HepG2 (cell line): ENCODE data around the gene GNAS. TPM values are rescaled to one million over a fixed set of nuclear protein-coding genes. Genes with fewer than 3 reads are reported as not detected.

Experiments
- AKAP8 ChIP-seq: sonication (generic); formaldehyde crosslinking; IDR thresholded peaks from 2 replicates; pipeline ENCODE4 v1.5.1; 2020; ENCODE audit warnings: mild to moderate bottlenecking, missing genetic modification reagents
- DPF2 ChIP-seq: sonication (generic); formaldehyde crosslinking; IDR thresholded peaks from 2 replicates; pipeline ENCODE4 v1.4.0; 2020; ENCODE audit warnings: mild to moderate bottlenecking, low read depth, missing genetic modification reagents, borderline replicate concordance
- ETV6 ChIP-seq: sonication (generic); formaldehyde crosslinking; conservative IDR thresholded peaks from 2 replicates; pipeline ENCODE4 v1.4.0; 2020; ENCODE audit warnings: missing genetic modification reagents
- FOXO1 ChIP-seq: sonication (generic); formaldehyde crosslinking; IDR thresholded peaks from 2 replicates; pipeline ENCODE4 v1.4.0; 2020; ENCODE audit warnings: missing genetic modification reagents
- HNRNPH1 ChIP-seq: fragments of 200-400 bp; formaldehyde crosslinking; optimal IDR thresholded peaks from 2 replicates; pipeline ENCODE3; 2017; ENCODE audit warnings: mild to moderate bottlenecking, low read depth, low read length
- JARID2 ChIP-seq: sonication (generic); formaldehyde crosslinking; IDR thresholded peaks from 2 replicates; pipeline ENCODE4 v1.8.1; 2023; ENCODE audit warnings: missing genetic modification reagents, inconsistent platforms; ENCODE audit not compliant: insufficient replicate concordance
- MAFG ChIP-seq: sonication (generic); formaldehyde crosslinking; IDR thresholded peaks from 2 replicates; pipeline ENCODE4 v1.5.1; 2020; ENCODE audit warnings: mild to moderate bottlenecking, missing genetic modification reagents
- MTF1 ChIP-seq: sonication (generic); formaldehyde crosslinking; IDR thresholded peaks from 2 replicates; pipeline ENCODE4 v1.5.0; 2020; ENCODE audit warnings: missing genetic modification reagents
- NCOA5 ChIP-seq: sonication (generic); formaldehyde crosslinking; IDR thresholded peaks from 2 replicates; pipeline ENCODE4 v1.4.0; 2020; ENCODE audit warnings: missing genetic modification reagents
- NONO ChIP-seq, 2 experiments: fragments of 450-650 bp in 1 of 2; sonication (generic) in 1 of 2; formaldehyde crosslinking in 1 of 2; IDR thresholded peaks in 1 of 2; conservative IDR thresholded peaks in 1 of 2; 2 replicates each; pipeline versions ENCODE4 v1.6.1 to v1.8.0; 2017 to 2022; ENCODE audit warnings: mild to moderate bottlenecking in 1 of 2, missing genetic modification reagents in 1 of 2, moderate library complexity in 1 of 2
- POLR2AphosphoS5 ChIP-seq: IDR thresholded peaks from 2 replicates; pipeline ENCODE4 v1.6.1; 2012; ENCODE audit warnings: low read depth, low read length
- RFX3 ChIP-seq: IDR thresholded peaks from 2 replicates; pipeline ENCODE4 v1.6.1; 2016; ENCODE audit warnings: missing biosample characterization, missing genetic modification reagents
- TAF15 ChIP-seq: fragments of 200-400 bp; formaldehyde crosslinking; IDR thresholded peaks from one replicate; pipeline ENCODE4 v1.6.1; 2018; ENCODE audit warnings: mild to moderate bottlenecking, low read depth, low read length; ENCODE audit not compliant: poor library complexity, severe bottlenecking
- TEAD3 ChIP-seq: optimal IDR thresholded peaks from 2 replicates; pipeline ENCODE3; 2016; ENCODE audit warnings: borderline replicate concordance
- ZNF17 ChIP-seq: sonication (generic); formaldehyde crosslinking; IDR thresholded peaks from 2 replicates; pipeline ENCODE4 v1.5.0; 2020; ENCODE audit warnings: mild to moderate bottlenecking, missing genetic modification reagents
- ZNF567 ChIP-seq: sonication (generic); formaldehyde crosslinking; IDR thresholded peaks from 2 replicates; pipeline ENCODE4 v1.8.1; 2023; ENCODE audit warnings: mild to moderate bottlenecking, missing genetic modification reagents, borderline replicate concordance
- ZNF616 ChIP-seq: sonication (generic); formaldehyde crosslinking; IDR thresholded peaks from 2 replicates; pipeline ENCODE4 v1.5.0; 2020; ENCODE audit warnings: low read depth, mild to moderate bottlenecking, missing genetic modification reagents
- ZNF83 ChIP-seq: sonication (generic); formaldehyde crosslinking; IDR thresholded peaks from 2 replicates; pipeline ENCODE4 v1.4.0; 2020; ENCODE audit warnings: missing genetic modification reagents, mild to moderate bottlenecking, borderline replicate concordance
- ZNF891 ChIP-seq: sonication (generic); formaldehyde crosslinking; IDR thresholded peaks from 2 replicates; pipeline ENCODE4 v1.5.0; 2020; ENCODE audit warnings: mild to moderate bottlenecking, missing genetic modification reagents
- polyA plus RNA-seq, 8 experiments: library from polyadenylated mRNA; depleted of rRNA in 3 of 8; stranded (reverse) in 7 of 8; unstranded in 1 of 8; fragments of >200 nt; fragmentation: Illumina TruSeq in 4 of 8; extraction: Trizol in 4 of 8; gene quantifications; 2 replicates each; pipeline versions ENCODE4 v1.2.1 to v1.2.3, GENCODE V29; 2011 to 2016; ENCODE audit warnings: low read depth in 4 of 8, missing spikeins in 1 of 8, mixed read lengths in 1 of 8; ENCODE audit not compliant: insufficient read depth in 1 of 8
- total RNA-seq, 5 experiments: library from RNA; depleted of rRNA; stranded (reverse); fragments of >200 nt; fragmentation: Illumina TruSeq; extraction: Trizol; gene quantifications; 2 replicates each; pipeline ENCODE4 v1.2.3, GENCODE V29; 2016; ENCODE audit warnings: low read depth in 1 of 5
- TF ChIP-seq, protein P1 (sequence below): sonication (generic); formaldehyde crosslinking; IDR thresholded peaks from 2 replicates; pipeline ENCODE4 v1.4.0; 2020; ENCODE audit warnings: mild to moderate bottlenecking, missing genetic modification reagents
- TF ChIP-seq, protein P2 (sequence below): sonication (generic); formaldehyde crosslinking; IDR thresholded peaks from 2 replicates; pipeline ENCODE4 v1.4.0; 2020; ENCODE audit warnings: missing genetic modification reagents, borderline replicate concordance
- TF ChIP-seq, protein P3 (sequence below): sonication (generic); formaldehyde crosslinking; IDR thresholded peaks from 2 replicates; pipeline ENCODE4 v1.5.0; 2020; ENCODE audit warnings: mild to moderate bottlenecking, missing genetic modification reagents, moderate library complexity

The GNAS gene
- total and polyA plus RNA-seq, 2 of the 13 experiments (the other 11 are each of a cell fraction or from before 2014, with no cell fraction given) = 407 to 1,008 TPM

DNA sequence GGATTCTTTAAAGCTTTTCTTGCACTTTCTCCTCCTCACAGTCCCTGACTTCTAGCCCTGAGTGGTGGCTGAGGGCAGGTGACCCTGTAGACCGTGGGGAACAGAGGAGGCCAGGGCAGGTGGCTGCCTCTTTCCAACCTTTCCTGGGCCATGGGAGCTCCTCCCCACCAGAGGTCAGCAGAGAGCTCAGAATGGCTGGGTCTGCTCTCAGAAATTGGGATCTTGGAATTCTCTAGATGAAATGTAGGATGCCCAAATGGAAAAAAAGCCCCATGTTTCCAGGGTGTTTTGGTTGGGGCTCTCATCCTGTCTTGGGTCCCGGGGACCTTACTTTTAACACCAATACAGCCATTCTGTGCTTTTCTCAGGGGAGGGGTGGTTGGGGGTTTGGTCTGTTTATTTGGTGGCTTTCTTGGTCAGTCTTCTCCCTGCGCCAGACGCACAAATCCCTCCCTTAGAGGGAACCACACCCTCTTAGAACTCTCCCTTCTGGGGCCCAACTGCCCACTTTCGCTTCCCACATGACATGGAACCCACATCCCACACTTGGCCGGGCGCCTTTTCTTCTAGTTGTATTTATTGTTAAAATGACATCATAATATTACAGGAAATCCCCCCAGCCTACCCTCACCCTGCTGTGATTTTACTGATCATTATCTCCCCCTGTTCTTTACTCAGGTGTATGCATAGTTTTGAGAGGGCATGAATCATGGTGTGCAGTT, 17.9 kb downstream of the GNAS start (continued):
- TF ChIP-seq, protein P1, sequence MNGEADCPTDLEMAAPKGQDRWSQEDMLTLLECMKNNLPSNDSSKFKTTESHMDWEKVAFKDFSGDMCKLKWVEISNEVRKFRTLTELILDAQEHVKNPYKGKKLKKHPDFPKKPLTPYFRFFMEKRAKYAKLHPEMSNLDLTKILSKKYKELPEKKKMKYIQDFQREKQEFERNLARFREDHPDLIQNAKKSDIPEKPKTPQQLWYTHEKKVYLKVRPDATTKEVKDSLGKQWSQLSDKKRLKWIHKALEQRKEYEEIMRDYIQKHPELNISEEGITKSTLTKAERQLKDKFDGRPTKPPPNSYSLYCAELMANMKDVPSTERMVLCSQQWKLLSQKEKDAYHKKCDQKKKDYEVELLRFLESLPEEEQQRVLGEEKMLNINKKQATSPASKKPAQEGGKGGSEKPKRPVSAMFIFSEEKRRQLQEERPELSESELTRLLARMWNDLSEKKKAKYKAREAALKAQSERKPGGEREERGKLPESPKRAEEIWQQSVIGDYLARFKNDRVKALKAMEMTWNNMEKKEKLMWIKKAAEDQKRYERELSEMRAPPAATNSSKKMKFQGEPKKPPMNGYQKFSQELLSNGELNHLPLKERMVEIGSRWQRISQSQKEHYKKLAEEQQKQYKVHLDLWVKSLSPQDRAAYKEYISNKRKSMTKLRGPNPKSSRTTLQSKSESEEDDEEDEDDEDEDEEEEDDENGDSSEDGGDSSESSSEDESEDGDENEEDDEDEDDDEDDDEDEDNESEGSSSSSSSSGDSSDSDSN = 0 out of 2 replicates have a peak, but pooled peaks have one; percentile 32
- no peak for TF ChIP-seq DPF2 (CRISPR knock-in tag)
- TF ChIP-seq NONO (IDR thresholded peaks at IDR 0.05) = no peak
- TF ChIP-seq NONO (CRISPR knock-in tag; conservative IDR thresholded peaks at IDR 0.05) = no peak
- TF ChIP-seq ZNF891 = no peak
- no peak for TF ChIP-seq ZNF616 (CRISPR knock-in tag)
- TF ChIP-seq ETV6 (CRISPR knock-in tag) = no peak
- TF ChIP-seq AKAP8 (CRISPR knock-in tag) = no peak
- TF ChIP-seq FOXO1 (CRISPR knock-in tag) = no peak
- TF ChIP-seq MAFG = no peak
- TF ChIP-seq ZNF17 (CRISPR knock-in tag) = no peak
- no peak for TF ChIP-seq RFX3 (CRISPR knock-in tag)
- no peak for TF ChIP-seq POLR2AphosphoS5
- no peak for TF ChIP-seq TAF15
- 0 out of 2 replicates have a peak, but pooled peaks have one; percentile 40 for TF ChIP-seq ZNF567 (CRISPR knock-in tag)
- no peak for TF ChIP-seq MTF1
- peak; percentile 48 for TF ChIP-seq JARID2
- peak; percentile 28 for TF ChIP-seq TEAD3
- TF ChIP-seq, protein P2, sequence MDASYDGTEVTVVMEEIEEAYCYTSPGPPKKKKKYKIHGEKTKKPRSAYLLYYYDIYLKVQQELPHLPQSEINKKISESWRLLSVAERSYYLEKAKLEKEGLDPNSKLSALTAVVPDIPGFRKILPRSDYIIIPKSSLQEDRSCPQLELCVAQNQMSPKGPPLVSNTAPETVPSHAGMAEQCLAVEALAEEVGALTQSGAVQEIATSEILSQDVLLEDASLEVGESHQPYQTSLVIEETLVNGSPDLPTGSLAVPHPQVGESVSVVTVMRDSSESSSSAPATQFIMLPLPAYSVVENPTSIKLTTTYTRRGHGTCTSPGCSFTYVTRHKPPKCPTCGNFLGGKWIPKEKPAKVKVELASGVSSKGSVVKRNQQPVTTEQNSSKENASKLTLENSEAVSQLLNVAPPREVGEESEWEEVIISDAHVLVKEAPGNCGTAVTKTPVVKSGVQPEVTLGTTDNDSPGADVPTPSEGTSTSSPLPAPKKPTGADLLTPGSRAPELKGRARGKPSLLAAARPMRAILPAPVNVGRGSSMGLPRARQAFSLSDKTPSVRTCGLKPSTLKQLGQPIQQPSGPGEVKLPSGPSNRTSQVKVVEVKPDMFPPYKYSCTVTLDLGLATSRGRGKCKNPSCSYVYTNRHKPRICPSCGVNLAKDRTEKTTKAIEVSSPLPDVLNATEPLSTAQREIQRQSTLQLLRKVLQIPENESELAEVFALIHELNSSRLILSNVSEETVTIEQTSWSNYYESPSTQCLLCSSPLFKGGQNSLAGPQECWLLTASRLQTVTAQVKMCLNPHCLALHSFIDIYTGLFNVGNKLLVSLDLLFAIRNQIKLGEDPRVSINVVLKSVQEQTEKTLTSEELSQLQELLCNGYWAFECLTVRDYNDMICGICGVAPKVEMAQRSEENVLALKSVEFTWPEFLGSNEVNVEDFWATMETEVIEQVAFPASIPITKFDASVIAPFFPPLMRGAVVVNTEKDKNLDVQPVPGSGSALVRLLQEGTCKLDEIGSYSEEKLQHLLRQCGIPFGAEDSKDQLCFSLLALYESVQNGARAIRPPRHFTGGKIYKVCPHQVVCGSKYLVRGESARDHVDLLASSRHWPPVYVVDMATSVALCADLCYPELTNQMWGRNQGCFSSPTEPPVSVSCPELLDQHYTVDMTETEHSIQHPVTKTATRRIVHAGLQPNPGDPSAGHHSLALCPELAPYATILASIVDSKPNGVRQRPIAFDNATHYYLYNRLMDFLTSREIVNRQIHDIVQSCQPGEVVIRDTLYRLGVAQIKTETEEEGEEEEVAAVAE = no peak
- TF ChIP-seq, protein P3, sequence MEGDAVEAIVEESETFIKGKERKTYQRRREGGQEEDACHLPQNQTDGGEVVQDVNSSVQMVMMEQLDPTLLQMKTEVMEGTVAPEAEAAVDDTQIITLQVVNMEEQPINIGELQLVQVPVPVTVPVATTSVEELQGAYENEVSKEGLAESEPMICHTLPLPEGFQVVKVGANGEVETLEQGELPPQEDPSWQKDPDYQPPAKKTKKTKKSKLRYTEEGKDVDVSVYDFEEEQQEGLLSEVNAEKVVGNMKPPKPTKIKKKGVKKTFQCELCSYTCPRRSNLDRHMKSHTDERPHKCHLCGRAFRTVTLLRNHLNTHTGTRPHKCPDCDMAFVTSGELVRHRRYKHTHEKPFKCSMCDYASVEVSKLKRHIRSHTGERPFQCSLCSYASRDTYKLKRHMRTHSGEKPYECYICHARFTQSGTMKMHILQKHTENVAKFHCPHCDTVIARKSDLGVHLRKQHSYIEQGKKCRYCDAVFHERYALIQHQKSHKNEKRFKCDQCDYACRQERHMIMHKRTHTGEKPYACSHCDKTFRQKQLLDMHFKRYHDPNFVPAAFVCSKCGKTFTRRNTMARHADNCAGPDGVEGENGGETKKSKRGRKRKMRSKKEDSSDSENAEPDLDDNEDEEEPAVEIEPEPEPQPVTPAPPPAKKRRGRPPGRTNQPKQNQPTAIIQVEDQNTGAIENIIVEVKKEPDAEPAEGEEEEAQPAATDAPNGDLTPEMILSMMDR = peak; percentile 96
- TF ChIP-seq NCOA5 (CRISPR knock-in tag) = no peak
- no peak for TF ChIP-seq HNRNPH1
- no peak for TF ChIP-seq ZNF83 (CRISPR knock-in tag)
